NCI-H1417 treated with DMSO at 0.1 percent for 48 hours (cell line): ENCODE data around the gene XDH.
A peak's percentile ranks its signal among the peaks of the same experiment; 100 is the strongest.

Source experiments
- DNase-seq: peaks from one replicate; lab custom pipeline; 2025; lab: John Stamatoyannopoulos, UW

XDH gene

DNA sequence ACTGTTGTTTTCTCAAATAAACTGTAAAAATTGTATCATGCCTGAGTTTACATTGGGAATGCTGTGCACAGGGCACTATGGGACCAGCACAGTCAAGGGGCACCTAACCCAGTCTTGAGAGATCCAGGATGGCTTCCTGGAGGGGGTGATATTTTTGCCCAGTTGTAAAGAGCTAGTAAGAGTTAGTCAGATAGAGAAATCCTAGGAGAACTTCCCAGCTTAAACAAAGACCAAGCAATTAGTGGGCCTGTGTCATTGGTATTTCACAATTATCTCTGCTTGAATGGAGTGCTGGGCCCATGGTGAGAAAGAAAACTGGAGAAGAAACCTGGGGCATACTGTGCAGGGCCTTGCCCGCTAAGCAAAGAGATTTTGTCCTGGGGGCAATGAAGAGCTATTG is 12.2 kb downstream of the XDH start:
- no peak for DNase-seq

DNA sequence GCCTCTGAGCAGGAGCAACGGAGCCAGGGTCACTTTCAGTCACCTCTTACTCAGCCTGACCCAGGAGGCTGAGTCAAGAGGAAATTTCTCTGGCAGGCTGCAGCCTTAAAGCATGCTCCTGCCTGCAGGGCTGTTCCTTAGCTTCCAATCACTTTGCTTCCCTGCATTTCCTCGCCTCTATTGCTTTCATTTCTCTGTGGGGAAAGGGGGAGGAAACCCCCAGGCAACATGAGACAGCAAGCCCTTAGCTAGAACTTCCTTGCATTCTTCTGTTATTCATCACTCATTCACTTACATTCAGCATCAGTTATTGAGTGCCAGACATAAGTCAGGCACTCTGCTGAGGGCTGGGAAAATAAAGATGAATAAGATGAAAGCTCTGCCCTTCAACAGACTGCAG is 13.0 kb downstream of the XDH start:
- DNase-seq: no peak

DNA sequence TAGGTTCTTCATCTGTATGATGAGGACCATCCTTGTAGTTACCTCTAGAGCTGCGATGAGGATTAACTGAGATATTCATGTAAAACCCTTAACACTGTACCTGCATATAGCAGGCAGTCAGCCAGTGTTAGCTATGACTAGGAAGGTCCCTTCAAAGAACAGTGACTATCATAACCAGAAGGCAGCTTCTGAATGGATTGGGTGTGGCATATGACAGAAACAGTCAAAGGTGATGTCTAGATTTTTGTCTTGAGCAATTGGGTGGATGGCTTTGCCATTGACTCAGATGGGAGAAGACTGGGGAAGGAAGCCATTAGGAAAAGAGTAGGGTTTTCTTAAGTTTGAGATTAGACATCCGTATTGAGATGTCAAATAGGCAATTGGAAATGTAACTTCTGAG is 15.7 kb downstream of the XDH start:
- DNase-seq: no peak

DNA sequence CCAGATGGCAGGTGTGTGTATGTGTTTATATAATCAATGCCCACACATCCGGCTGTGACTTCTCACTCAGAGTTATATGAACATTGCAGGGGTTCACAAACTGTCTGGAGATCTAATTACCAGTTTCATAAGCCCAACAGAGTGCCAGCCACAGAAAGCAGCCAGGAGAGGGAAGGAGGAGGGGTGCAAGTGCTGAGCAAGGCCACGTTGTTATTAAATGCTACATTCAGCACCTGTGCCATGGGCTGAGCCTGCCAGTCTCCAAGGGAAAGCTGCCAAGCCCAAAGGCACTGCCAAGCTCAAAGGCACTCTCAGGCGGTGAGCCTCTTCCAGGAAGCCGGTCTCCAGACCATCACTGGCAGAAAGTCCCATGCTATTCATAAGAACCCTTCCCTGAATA is 17.4 kb downstream of the XDH start:
- peak; percentile 75 for DNase-seq

DNA sequence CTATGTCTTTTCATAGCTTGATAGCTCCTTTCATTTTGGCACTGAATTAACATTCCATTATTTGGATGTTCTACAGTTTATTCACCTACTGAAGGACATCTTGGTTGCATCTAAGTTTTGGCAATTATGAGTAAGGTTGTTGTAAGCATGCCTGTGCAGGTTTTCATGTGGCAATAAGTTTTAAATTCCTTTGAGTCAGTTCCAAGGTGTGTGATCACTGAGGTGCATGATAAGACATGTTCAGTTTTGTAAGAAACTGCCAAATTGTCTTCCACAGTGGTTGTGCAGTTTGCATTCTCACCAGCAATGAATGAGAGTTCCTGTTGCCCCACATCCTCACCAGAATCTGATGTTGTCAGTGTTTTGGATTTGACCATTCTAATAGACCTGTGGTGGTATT is 24.2 kb downstream of the XDH start:
- DNase-seq: no peak

DNA sequence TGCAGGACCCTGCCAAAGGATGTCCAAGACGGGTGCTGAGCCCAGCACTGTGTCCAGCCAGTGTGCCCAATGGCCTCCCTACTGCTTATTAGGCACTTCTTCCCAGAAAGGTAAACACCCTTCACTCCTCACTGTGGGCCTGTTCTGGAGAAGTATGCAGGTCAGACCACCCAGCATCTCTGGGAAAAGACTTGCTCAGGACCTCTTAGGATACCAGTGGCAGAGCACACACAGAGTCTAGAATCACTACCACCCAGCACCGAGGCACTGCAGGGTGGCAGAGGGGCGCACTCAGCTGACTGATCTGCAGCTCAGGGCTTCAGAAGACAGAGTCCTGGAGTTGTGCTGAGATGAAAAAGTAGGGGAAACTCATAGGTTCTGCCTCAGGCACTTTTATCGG is 25.8 kb downstream of the XDH start:
- DNase-seq: no peak

DNA sequence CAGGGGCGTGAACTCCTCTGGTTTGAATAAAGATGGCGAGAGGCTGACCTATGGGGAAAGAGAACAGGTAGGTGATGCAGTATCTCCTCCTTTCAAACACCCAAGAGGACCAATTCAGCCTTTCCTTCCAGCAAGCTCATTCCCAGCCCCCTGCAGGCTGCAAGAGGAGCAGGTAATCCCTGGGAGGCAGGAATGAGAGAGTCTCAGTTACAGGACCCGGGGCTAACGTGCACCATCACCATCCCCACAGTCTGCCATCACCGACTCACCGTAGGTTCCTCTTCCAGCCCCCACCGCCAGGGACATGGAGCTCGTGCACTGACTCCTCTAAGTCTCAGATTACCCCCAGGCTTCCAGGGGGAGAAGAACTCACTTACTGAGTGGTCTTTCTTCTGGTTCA is 26.7 kb downstream of the XDH start:
- no peak for DNase-seq

DNA sequence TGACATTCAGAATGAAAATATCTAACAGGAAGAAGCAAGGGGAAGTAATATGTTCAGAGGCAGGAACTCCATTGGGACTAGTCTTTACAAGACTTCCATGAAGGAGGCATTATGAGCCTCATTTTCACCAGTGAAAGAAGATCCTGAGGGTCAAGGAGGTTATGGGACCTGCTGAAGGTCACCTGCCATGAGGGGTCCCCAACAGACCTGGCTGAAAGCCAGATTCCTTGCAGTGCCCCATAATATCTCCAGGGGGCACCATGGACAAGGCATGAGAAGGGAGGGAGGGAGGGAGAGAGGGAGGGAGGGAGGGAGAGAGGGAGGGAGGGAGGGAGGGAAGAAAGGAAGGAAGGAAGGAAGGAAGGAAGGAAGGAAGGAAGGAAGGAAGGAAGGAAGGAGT is 27.9 kb downstream of the XDH start:
- DNase-seq: no peak

DNA sequence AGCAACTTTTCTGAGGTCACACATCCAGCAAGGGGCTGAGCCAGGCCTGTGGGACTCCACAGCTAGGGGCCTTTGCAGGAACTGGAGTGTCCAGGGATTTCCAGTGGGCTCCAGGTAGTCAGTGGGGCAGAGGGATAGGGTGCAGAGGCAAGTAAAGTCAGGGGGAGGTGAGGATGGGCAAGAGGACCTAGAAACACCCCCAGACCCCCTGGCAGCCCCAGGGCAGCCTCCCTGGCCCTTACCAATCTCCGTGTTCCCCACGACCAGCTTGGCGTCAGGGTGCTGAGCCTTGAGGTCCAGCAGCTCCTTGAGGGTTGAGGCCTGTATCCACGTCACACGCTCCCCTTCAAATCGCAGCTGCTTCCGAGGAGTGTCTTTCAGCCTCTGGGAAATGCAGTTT is 28.4 kb downstream of the XDH start:
- DNase-seq: no peak

DNA sequence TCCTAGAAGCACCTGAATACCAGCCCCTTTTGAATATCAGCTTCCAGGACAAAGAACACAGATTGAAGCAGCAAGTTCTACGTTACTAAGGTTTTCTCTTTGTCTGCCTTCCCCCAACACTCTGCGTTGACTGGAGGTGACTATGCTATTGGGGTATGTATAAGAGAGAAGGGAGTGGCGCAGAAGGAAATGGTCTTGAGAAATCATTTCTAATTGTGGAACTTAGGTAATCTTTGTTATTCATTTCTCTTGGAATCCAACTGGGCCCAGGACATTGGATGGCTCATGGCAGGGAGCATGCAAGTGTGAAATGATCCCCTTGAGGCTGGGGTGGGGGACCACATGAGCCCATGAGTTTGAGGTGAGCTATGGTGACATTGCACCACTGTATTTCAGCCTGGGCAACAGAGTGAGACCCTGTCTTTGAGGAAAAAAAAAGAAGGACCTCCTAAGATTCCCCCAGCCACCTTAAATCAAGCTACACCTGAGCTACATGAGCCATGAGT is 29.7 kb downstream of the XDH start:
- DNase-seq: no peak

DNA sequence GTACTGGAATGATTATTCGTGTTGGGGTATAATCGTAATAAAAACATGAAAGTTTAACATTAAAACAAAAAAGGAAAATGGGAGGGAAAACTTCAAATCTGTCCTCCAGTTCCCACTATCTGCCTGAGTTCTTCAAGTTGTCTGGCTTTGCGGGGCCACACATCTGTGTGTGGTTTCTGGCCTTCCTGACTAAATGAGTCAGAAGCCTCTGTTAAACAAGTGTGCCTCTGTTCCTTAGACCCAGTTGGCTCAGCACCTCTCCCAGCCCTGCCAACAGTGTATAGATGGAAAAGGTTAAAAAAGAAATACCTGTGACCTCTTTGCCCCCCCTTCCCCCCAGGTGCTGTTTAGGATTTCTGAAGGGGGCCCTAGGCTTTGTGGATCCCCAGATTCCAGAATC is 30.2 kb downstream of the XDH start:
- DNase-seq: no peak

DNA sequence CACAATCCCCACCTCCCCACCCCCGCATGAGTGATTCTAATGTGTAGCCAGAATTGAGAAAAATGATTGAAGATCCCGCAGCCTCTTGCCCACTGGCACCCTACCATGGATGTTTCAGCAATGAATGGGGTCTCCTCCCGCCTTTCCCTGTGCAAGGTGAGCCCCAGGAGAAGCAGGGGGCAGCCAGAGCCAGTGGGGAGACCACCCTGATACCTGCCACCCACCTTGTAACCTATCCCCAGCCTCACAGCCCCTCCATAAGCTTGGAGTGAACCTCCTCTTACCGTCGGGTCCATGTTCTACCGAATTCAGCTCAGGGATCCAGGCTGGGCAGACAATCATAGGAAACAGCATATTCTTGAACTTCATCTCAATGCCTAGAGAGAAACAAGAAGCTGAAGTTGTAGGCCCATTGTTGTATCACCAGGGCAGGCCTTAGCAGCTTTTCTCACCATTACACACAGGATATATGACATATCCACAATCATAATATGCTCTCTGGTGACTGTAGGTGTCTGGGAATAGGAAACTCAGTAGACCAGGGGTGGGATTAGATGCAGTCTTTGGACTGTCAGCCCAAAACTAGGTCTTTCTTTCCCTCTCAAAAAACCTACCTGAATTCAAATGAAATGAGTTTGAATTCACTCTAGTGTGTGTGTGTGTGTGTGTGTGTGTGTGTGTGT is 30.9 kb downstream of the XDH start:
- no peak for DNase-seq

DNA sequence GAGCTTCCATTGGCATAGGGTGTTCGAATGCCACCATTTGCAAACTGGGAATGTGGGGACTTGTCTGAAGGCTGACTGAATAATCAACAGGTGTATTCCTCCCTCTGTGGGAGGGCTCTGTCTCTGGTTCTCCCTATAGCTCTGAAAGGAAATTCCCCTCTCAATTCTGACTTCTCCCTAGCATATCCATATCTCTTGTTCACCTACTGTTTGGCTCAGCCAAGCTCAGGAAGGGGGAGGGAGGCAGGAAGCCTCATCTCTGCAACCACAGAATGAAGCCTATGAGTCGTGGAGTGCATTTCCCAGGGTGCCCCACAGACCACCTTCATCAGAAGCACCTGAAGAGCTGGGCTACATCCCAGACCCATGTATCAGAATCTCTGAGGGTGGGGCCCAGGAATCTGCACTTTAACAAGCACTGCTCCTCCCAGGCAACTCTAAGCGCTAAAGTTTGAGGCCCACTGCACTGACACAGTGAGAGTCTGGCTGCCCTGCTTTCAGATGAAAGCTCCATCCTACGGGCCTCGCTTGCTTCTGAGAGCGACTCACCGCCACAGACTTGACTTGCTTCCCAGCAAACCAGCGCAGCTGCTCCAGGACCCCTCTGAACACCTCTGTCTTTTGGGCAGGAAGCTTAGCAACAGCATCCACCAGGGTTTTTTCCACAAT is 32.0 kb downstream of the XDH start:
- no peak for DNase-seq

DNA sequence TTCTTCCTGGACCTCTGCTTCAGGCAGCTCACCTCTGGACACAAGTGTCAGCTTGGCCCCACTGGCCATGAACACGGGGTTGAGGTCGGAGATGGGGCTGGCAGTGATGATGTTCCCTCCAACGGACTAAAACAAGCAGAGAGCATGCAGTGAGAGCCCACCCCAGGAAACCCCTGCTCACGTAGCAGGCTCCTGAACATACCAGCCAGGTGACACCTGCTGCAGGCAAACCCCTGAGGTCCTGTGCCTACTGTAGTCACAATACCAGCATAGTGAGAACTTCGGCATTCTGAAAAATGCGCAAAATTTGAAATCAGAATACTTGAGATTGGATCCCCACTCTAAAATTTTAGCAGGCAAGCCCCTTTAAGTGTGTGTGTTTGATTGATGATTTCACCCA is 32.9 kb downstream of the XDH start:
- DNase-seq: no peak

DNA sequence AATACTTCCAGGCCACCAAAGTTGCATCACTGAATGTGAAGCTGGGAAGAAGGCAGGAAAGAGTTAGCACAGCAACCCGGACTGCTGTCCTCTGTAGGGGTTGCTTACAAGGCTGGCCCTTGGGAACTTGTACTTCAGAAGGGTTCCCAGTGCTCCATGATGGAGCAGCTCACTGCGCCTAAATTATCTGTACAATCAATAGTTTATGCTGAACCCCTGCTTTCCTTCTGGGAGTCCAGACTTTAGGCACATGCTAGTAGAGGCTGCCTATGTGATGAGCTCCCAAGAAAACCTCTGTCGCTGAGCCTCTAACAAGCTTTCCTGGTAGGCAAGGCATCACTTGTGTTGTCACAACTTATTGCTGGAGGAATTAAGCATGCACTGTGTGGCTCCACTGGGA is 34.3 kb downstream of the XDH start:
- DNase-seq: no peak

DNA sequence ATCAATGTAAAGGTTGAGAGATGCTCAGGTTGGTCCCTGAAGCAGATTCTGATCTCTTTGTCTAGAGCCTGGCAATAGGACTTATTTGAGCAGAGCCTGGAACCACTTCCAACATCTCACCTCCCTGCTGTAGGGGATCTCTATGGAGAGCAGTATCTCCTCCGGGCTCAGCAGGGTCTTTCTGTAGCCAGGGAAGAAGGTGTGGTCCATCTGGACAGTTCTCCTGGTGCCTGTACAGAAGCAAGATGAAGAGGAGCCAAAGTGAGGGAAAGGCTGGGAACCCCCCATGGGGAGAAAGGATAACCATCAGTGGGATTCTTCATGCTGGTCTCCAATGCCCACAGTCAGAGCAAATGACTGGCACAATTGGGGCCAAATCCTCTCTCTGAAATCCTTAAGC is 34.8 kb downstream of the XDH start:
- DNase-seq: no peak

DNA sequence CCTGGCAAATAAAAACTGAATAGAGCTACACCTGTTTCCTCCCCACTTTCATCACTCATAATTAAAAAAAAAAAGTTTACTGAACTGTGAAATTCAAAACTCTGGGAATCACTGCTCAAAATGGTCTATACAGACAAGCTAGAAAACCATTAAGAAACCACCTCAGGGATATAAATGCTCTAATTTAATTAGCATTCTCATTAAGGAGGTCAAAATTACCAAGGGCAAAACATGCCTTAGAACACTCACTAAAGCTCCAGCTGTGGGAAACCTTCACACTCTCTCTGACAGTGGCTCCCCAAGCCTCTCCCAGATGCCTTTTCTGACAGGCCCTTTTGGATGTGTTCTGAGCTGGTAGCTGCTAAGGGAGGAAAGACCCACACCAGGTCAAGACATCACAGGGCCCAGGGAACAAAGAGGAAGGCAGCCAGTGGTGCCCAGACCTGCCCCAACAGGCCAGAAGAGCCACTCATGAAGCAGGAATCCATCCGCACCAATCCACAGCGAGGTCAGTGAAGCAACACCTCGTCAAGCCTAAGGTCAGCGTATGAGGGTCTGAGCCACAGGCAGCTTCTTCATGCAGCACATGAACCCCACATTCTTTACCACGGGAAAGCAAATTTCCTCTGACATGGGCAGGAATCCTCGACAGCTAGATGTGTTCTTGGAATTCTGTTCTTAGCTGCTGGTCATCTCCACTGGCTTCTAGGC is 35.6 kb downstream of the XDH start:
- no peak for DNase-seq

DNA sequence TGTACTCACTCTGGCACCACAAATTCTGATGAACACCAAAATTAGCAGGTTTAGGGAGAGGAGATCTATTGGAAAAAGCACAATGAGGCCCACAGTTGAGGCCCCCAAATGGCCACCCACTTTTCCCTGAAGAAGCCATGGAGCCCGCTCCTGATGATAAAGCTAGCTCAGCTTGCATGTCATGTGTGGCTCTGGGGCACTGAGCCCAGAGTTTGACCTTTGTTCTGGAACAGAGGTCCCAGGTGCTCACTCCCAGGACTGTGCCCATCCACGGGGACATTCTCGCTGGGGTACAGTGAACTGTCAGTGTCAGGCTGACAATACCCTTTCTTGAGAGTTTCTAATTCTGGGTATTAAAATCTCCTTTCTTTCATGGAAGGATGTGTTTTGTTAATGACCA is 36.2 kb downstream of the XDH start:
- no peak for DNase-seq

DNA sequence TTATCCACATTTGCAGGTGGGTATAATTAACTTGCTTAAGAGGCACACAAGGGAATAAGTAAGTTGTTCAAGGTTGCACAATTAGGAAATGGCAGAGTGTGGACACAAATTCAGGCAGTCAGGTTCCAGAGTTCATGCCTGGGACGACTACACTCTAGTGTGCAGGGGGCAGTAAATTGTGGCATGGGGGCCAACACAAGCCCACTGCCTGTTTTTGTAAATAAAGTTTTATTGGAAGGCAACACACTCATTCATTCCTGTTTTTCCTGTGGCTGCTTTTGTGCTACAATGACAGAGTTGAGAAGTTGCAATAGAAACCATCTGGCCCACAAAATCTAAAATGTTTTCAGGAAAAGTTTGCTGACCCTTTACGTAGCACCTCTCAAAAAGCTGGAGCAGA is 41.4 kb downstream of the XDH start:
- DNase-seq: no peak

DNA sequence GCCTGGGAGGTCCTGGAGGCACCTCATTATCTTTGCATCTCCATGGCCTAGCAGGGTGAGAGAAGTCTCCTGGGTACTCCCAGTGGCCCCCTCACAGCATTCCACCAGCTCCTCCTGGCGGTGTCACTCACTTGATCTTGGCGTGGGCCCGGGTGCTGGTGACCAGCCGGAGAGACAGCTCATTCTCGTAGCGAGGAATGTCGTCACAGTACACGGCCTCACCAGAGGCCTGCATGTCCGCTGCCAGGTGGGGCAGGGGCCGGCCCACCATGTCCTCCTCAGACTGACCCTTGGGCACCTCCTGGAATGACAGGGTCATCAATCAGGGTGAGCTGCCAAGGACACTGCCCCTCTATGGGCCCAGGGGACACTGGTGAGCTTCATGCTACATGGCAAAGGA is 42.4 kb downstream of the XDH start:
- DNase-seq: no peak

DNA sequence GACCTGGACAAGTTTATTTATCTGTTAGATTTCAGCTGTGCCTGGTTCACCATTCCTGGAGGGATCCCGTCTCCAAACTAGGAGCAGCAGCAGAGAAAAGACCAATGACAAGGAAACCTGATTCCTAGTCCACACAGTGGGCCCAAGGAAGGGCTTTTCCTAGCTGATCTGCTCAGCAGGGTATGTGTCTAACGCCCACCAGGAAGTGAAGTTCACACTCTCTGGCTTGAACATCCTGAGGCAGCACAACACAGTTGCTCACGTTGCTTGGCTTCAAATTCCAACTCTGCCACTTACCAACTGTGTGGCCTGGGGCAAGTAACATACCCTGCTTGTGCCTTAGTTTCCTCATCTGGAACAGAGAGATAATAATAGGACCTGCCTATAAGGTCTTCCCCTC is 42.9 kb downstream of the XDH start:
- DNase-seq: no peak

DNA sequence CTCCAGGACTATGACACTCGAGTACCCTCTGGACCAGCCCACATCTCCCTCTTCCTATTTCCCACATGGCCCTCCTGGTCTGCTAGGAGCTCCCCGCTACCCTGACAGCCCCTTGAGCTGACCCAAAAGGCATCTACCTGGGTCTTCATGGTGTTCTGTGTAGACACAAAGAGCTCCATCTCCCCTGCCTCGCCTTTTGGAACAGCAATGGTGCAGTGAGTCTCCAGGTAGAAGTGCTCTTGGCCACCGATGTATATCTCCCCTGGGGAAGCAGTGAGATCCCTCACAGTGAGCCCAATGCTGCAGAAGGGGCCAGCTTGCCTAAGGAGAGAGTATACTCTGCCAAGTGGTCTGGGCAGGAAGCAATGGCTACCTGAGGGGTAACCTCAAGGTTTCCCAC is 47.8 kb downstream of the XDH start:
- no peak for DNase-seq

DNA sequence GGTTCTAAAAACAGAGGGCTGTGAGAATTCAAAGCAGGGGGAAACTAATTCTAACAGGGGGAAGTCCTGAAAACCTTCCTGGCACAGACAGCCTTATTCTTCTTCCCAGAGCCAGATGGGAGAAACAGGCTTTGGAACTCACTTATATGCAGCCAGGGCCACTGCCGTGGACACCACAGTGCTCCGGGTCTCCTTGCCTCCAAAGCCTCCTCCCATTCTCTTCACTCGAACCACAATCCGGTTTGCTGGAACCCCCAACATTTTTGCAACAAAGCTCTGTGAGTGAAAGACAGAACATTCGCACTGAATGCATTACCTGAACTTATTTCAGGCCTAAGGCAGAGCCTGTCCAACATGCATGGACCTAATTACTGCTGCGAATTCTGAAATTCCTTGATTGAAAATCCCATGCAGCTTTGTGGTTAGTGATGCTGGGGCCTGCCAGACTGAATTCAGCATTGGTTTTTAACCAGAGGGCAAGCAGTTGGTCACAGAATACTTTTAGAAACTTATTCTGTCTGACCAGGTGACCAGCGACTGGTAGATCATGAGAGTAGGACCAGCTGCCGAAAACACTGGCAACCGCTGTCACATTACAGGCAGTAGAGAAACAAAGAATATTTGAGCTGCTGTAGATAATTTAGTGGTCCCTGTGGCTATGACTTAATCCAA is 48.6 kb downstream of the XDH start:
- DNase-seq: no peak
